Transverse colon (tissue), 4 donors: ENCODE data around the gene LMAN1L. TPM values are rescaled to one million over a fixed set of nuclear protein-coding genes. Genes with fewer than 3 reads are reported as not detected.

ENCODE experiments used
- DNase-seq: peaks from one replicate; pipeline ENCODE4 v3.0.0-alpha.2; 2019
- H3K27ac ChIP-seq, 4 donors: fragments of 200-600 bp; sonication (generic); 2 replicates each; pipeline ENCODE4 v1.5.1; 2016 to 2018; ENCODE audit warnings: inconsistent platforms in 4 of 4
- H3K27me3 ChIP-seq: fragments of 200-600 bp; sonication (generic); 2 replicates; pipeline ENCODE4 v1.5.1; 2017; ENCODE audit warnings: inconsistent platforms
- H3K36me3 ChIP-seq, 4 donors: fragments of 200-600 bp; sonication (generic); 2 replicates each; pipeline ENCODE4 v1.5.1; 2017 to 2019; ENCODE audit warnings: inconsistent platforms in 4 of 4
- H3K4me1 ChIP-seq, 4 donors: fragments of 200-600 bp; sonication (generic); 2 replicates each; pipeline ENCODE4 v1.5.1; 2017 to 2020; ENCODE audit warnings: inconsistent platforms in 4 of 4
- H3K4me3 ChIP-seq, 4 donors: fragments of 200-600 bp; sonication (generic); 1 replicate in 1 of 4; 2 replicates in 3 of 4; pipeline versions ENCODE4 v1.5.1 to v1.6.1; 2017 to 2019; ENCODE audit warnings: inconsistent platforms in 4 of 4
- H3K9me3 ChIP-seq, 2 donors: fragments of 200-600 bp; sonication (generic); 2 replicates each; pipeline ENCODE4 v1.5.1; 2017 to 2019; ENCODE audit warnings: inconsistent platforms in 2 of 2
- CTCF ChIP-seq, 5 experiments: fragments of 200-600 bp in 3 of 5; fragments of 450-650 bp in 2 of 5; sonication (generic) in 3 of 5; IDR thresholded peaks; 1 replicate in 2 of 5; 2 replicates in 3 of 5; pipeline ENCODE4 v1.5.1; 2016 to 2017; ENCODE audit warnings: antibody characterized with exemption in 5 of 5, inconsistent platforms in 3 of 5, mild to moderate bottlenecking in 2 of 5, moderate library complexity in 1 of 5
- EP300 ChIP-seq: sonication (generic); formaldehyde crosslinking; IDR thresholded peaks from one replicate; pipeline ENCODE4 v1.6.1; 2017; ENCODE audit warnings: antibody characterized with exemption, low read depth
- POLR2A ChIP-seq: fragments of 450-650 bp; IDR thresholded peaks from one replicate; pipeline ENCODE4 v1.6.1; 2016; ENCODE audit warnings: antibody characterized with exemption, mild to moderate bottlenecking, moderate library complexity
- POLR2AphosphoS5 ChIP-seq, 3 donors: sonication (generic); formaldehyde crosslinking; IDR thresholded peaks; one replicate each; pipeline ENCODE4 v1.6.1; 2016; ENCODE audit warnings: antibody characterized with exemption in 3 of 3
- WGBS, 2 donors: methylation state at CpG; one replicate each; pipeline ENCODE4 v1.1.5; 2018; ENCODE audit warnings: low coverage in 1 of 2; 5-methylcytosine and 5-hydroxymethylcytosine counted together
- in situ Hi-C, 4 donors: fragments of 200-750 bp; cut with MboI; loops; one replicate each; pipeline versions ENCODE4 v1.15.0 to v1.15.1; 2017; ENCODE audit warnings: low sequenced_read_pairs in 3 of 4, low pct_ligation_motif_present in 1 of 4, low pct_unique_long_range_greater_than_20kb in 1 of 4
- intact Hi-C: fragments of 100-400 bp; cut with DNase I; formaldehyde crosslinking; loops from one replicate; pipeline ENCODE4 v1.15.1; 2023; ENCODE audit warnings: low total_unique reads
- total RNA-seq, 4 donors: library from RNA; depleted of rRNA; stranded (reverse); fragments of >200 nt; gene quantifications; one replicate each; pipeline ENCODE4 v1.1.0, GENCODE V29; 2016

Gene LMAN1L
- total RNA-seq, 4 donors from 2014 or later, result 20.2 TPM; not detected in 3

- H3K9me3 ChIP-seq, result no peaks in the 10 kb centered on the region
- peaks cover 4 to 18% (median 13%) of the 10 kb centered on the region in 4 donors for H3K4me1 ChIP-seq
- in situ Hi-C loops, result loop anchor here in 1 of 4 donors (10.0 kb wide), 1 partner anchor 69 kb away; the partner anchor contains the start of gene FAM219B
- no peak for TF ChIP-seq EP300
- TF ChIP-seq CTCF (IDR thresholded peaks at IDR 0.05), result peak; percentile 65 to 80 (median 76)
- intact Hi-C loops, result no loop called here
- 34 to 38% methylated on average over 1 to 5 of the region's 5 CpGs for WGBS, 2 donors
- no peaks in the 10 kb centered on the region for H3K36me3 ChIP-seq
- H3K27ac ChIP-seq, result no peak overlapping the region
- DNase-seq, result peak; percentile 75
- no peaks in the 10 kb centered on the region for H3K27me3 ChIP-seq
- H3K4me3 ChIP-seq, result no peak overlapping the region
These were observed 22.7 kb downstream of the LMAN1L start for GRCh38 chr15:74835312-74835823.

DNA sequence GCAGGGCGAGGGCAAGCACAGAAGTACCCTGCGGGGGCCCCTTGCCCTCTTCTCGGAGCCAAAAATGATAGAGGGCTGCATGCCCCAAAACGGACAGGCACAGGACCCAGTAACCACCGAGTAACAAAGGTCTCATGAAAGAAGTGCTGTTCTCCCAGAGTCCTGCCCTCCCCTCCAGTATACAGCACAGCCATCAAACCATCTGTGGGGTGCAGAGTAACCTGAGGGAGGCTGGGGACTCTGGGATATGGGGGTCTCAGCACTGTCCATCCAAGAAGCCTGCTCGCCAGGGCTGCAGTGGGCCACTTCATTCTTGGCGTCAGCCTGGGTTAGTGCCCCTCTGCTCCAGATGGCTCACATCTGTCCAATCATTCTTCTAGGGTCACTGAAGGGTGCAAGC is 24.2 kb downstream of the LMAN1L start:
- Histone ChIP-seq H3K27ac (no peak overlapping the region), H3K36me3 (no peaks in the 10 kb centered on the region), H3K4me3 (no peak overlapping the region), H3K4me1 (peaks cover 8 to 18% (median 15%) of the 10 kb centered on the region in 4 donors), H3K27me3 (no peaks in the 10 kb centered on the region), H3K9me3 (no peaks in the 10 kb centered on the region)
- intact Hi-C loops (no loop called here), in situ Hi-C loops (loop anchor here in 1 of 4 donors (10.0 kb wide), 1 partner anchor 68 kb away; the partner anchor contains the start of gene FAM219B)
- WGBS, 2 donors, result 86% methylated on average over 7 of the region's 7 CpGs; no CpG with 5 or more reads in 1 of the 2 donors
- DNase-seq, result no peak
- TF ChIP-seq CTCF (IDR thresholded peaks at IDR 0.05) (no peak), POLR2AphosphoS5 (IDR thresholded peaks at IDR 0.05) (no peak), POLR2A (no peak), EP300 (no peak)

DNA sequence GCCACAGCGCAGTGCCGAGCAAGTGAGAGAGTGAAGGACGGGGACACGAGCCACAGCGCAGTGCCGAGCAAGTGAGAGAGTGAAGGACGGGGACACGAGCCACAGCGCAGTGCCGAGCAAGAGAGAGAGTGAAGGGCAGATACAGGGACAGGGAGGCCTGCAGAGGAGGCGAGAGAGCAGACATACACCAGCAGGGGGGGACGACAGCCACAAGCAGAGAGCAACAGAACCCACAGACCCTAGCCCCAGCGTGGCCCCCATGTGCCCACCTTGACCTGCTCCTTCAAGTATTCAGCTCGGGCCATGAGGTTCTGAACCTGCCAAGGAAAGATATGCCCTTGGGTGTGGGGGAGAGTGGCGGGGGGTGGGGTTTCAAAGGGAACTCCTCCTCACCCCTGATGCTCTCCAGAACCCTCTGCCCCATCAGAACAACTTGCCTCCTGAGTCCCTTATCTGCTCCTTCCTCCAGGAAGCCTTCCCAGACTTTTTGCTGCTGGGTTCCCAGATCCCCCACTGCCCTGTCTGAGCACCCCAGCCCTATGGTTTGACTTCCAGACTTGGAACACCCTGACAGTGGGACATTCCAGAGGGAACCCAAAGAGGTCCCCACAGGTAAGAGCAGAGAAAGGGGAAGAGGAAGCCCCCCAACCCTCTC is 25.0 kb downstream of the LMAN1L start:
- in situ Hi-C loops (loop anchor here in 1 of 4 donors (10.0 kb wide), 1 partner anchor 67 kb away; the partner anchor contains the start of gene FAM219B), intact Hi-C loops (no loop called here)
- Histone ChIP-seq H3K9me3 (no peaks in the 10 kb centered on the region), H3K4me1 (peaks cover 13 to 18% (median 16%) of the 10 kb centered on the region in 4 donors), H3K36me3 (no peaks in the 10 kb centered on the region), H3K27me3 (no peaks in the 10 kb centered on the region), H3K4me3 (no peak overlapping the region), H3K27ac (no peak overlapping the region)
- WGBS, 2 donors, result 80 to 81% methylated on average over 2 to 15 of the region's 15 CpGs
- TF ChIP-seq POLR2AphosphoS5 (IDR thresholded peaks at IDR 0.05) (no peak), EP300 (no peak)
- no peak for DNase-seq

DNA sequence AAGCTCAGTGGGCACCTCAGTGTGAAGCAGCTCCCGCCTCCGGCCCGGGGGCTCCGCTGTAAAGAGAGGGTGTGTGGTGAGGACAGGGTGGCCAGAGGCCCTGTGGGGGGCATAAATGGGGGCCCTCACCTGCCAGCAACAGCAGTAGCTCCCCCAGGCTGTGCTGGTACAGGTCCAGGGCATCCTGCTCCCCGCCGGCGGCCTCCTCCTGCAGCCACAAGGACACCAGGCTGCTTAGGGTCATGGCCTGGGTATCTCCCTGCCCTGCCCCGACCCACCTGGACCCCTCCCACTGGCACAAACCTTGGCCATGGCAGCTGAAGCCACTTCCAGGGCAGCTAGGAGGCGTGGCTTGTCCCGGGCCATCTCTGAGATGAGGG is 25.5 kb downstream of the LMAN1L start:
- 90% methylated on average over 7 of the region's 10 CpGs; no CpG with 5 or more reads in 1 of the 2 donors for WGBS, 2 donors
- Histone ChIP-seq H3K9me3 (no peaks in the 10 kb centered on the region), H3K27me3 (no peaks in the 10 kb centered on the region), H3K36me3 (no peaks in the 10 kb centered on the region), H3K4me3 (no peak overlapping the region), H3K27ac (no peak overlapping the region), H3K4me1 (peaks cover 13 to 17% (median 16%) of the 10 kb centered on the region in 4 donors)
- intact Hi-C loops (no loop called here), in situ Hi-C loops (loop anchor here in 1 of 4 donors (10.0 kb wide), 1 partner anchor 67 kb away; the partner anchor contains the start of gene FAM219B)
- TF ChIP-seq CTCF (IDR thresholded peaks at IDR 0.05), result no peak
- no peak for TF ChIP-seq POLR2AphosphoS5 (IDR thresholded peaks at IDR 0.05)
- no peak for TF ChIP-seq EP300
- no peak for TF ChIP-seq POLR2A
- no peak for DNase-seq
